ENCODE results near the gene TAP1. TPM values are rescaled to one million over a fixed set of nuclear protein-coding genes. Genes with fewer than 3 reads are reported as not detected.

The TAP1 gene
- polyA plus RNA-seq, 2 of the 4 experiments (the other 2 are of a cell fraction): 19.0 to 21.2 TPM

DNA sequence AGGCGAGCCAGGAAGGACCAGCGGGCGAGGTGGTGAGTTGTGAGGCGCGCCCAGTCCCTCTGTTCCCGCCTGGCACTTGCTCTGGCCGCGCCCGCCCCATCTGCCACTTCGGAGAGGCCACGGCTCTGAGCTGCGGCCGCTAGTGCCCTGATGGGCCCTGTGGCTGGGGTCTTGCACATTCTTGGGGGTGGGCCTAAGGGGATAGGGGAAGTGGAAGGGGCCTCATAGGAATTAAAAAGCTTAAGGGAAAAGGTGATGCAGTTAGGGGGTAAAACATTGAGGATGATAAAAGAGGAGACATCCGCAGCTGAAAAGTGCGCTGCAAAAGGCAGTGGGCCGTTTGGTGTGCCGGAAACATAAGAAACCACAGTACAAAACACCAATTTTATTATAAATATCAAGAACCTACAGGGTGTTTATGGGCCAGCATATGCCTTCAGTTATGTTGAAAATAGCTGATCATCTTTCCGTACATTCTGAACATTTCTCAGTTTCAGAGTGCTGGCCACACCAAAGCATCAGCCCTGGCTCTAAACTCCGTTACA, 8.6 kb downstream of the TAP1 start:
- ATAC-seq (no peak), DNase-seq (ENCODE audit: low read depth in 1 of 2, low spot score in 1 of 2) (no peak), FAIRE-seq (no peak)
- WGBS (ENCODE audit: missing lambda C conversion rate): 91% methylated on average over 8 of the region's 19 CpGs
- Histone ChIP-seq H3K4me1 (0 out of 3 replicates have a peak, but pooled peaks cover 5% of the 10 kb centered on the region), H3K27ac (no peak overlapping the region; a peak in 1 of 6 replicates), H3K4me2 (peak overlapping the region; percentile 82), H3K4me3 (no peak overlapping the region), H3K9me3 (no peaks in the 10 kb centered on the region)
- ChIA-PET CTCF (interaction anchor here (0.6 to 10.9 kb wide), 6 partner anchors 12 to 140 kb away, joined by 3 to 253 read pairs (median 6); partner anchors contain the start of genes PSMB9 and TAP1), POLR2A (interaction anchor here (0.7 to 2.5 kb wide), 2 partner anchors 9 to 23 kb away, joined by 3 to 16 read pairs; partner anchors contain the start of genes PSMB9 and TAP1)
- TF ChIP-seq SREBF2 (IDR thresholded peaks at IDR 0.05): no peak
- no peak for TF ChIP-seq HMGXB4 (CRISPR knock-in tag; IDR thresholded peaks at IDR 0.05; ENCODE audit: borderline replicate concordance)
- TF ChIP-seq HDAC2 (IDR thresholded peaks at IDR 0.05): no peak
- TF ChIP-seq, protein P1, sequence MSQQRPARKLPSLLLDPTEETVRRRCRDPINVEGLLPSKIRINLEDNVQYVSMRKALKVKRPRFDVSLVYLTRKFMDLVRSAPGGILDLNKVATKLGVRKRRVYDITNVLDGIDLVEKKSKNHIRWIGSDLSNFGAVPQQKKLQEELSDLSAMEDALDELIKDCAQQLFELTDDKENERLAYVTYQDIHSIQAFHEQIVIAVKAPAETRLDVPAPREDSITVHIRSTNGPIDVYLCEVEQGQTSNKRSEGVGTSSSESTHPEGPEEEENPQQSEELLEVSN (IDR thresholded peaks at IDR 0.05; ENCODE audit: borderline replicate concordance, low read depth): no peak
- TF ChIP-seq ELK1 (IDR thresholded peaks at IDR 0.05; ENCODE audit: low read depth, low read length): no peak
- TF ChIP-seq JUN (IDR thresholded peaks at IDR 0.05): no peak
- no peak for TF ChIP-seq KDM1A (IDR thresholded peaks at IDR 0.05; ENCODE audit: low read depth)
- TF ChIP-seq EHF (CRISPR knock-in tag; IDR thresholded peaks at IDR 0.05): no peak
- no peak for TF ChIP-seq PHF8 (IDR thresholded peaks at IDR 0.05; ENCODE audit: borderline replicate concordance, low read depth)
- TF ChIP-seq, protein P2, sequence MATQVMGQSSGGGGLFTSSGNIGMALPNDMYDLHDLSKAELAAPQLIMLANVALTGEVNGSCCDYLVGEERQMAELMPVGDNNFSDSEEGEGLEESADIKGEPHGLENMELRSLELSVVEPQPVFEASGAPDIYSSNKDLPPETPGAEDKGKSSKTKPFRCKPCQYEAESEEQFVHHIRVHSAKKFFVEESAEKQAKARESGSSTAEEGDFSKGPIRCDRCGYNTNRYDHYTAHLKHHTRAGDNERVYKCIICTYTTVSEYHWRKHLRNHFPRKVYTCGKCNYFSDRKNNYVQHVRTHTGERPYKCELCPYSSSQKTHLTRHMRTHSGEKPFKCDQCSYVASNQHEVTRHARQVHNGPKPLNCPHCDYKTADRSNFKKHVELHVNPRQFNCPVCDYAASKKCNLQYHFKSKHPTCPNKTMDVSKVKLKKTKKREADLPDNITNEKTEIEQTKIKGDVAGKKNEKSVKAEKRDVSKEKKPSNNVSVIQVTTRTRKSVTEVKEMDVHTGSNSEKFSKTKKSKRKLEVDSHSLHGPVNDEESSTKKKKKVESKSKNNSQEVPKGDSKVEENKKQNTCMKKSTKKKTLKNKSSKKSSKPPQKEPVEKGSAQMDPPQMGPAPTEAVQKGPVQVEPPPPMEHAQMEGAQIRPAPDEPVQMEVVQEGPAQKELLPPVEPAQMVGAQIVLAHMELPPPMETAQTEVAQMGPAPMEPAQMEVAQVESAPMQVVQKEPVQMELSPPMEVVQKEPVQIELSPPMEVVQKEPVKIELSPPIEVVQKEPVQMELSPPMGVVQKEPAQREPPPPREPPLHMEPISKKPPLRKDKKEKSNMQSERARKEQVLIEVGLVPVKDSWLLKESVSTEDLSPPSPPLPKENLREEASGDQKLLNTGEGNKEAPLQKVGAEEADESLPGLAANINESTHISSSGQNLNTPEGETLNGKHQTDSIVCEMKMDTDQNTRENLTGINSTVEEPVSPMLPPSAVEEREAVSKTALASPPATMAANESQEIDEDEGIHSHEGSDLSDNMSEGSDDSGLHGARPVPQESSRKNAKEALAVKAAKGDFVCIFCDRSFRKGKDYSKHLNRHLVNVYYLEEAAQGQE (IDR thresholded peaks at IDR 0.05): no peak

DNA sequence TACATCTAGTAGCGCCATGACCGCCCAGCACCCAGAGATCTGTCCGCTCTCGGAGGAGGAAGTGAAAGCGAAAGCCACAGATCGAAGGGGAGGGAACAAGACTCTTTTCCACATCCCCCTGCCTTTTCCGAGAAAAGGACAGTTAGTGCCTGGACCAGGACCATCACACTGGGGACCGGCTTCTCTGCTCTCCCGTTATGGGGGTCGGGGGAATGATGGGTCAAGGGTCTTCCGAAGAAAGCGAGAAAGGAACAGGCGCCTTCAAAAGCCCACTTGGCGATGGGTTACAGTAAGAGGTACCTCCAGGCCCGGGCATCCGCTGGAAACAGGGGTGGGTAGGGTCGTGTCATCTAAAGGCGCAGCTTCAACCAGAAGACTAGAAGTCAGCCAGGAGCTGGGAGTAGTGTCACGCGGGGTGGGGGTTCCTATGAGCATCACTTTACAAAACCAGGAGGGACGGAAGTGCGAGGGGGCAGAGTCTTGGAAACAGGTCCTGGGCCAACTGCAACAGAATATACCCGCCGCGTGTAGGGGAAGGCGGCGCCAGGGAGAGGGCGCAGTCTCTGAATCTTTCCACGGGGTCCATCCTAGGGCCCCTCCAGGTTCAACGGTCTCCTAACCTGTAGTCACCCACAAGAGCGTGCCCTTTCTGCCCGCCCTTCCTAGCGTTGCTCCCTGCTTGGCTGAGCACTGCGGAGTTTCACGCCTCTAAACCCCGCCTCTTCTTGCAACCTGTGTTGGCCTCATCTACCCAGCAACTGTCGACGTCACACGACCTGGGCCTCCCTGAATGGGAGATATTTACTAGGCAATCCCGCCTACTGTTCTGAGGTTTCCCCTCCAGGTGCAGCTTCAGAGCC, 9.3 kb downstream of the TAP1 start, which contains the start of gene PSMB8:
PSMB8 (minus strand) TSS at position 69 of the 860 bp plus-strand sequence; CDS start at position 18, 51 bp downstream.
- Histone ChIP-seq H3K9me3 (no peaks in the 10 kb centered on the region), H3K4me2 (peak within 1 kb of the TSS; percentile 82), H3K4me1 (0 out of 3 replicates have a peak, but pooled peaks cover 5% of the 10 kb centered on the region), H3K4me3 (peak within 1 kb of the TSS; percentile 55), H3K27ac (peak within 1 kb of the TSS; percentile 75 to 90)
- ChIA-PET CTCF (interaction anchor here (0.9 to 10.9 kb wide), 4 partner anchors 13 to 140 kb away, joined by 3 to 253 read pairs (median 116); partner anchors contain the start of genes PSMB9 and TAP1), POLR2A (interaction anchor here (0.7 to 2.5 kb wide), 2 partner anchors 10 to 24 kb away, joined by 3 to 16 read pairs; partner anchors contain the start of genes PSMB9 and TAP1)
- no peak for FAIRE-seq
- DNase-seq (ENCODE audit: low read depth in 1 of 2, low spot score in 1 of 2): peak; percentile 86 to 87
- 3% methylated on average over 24 of the region's 40 CpGs for WGBS (ENCODE audit: missing lambda C conversion rate)
- TF ChIP-seq RFX5 (IDR thresholded peaks at IDR 0.05): peak; percentile 99
- TF ChIP-seq, protein P3, sequence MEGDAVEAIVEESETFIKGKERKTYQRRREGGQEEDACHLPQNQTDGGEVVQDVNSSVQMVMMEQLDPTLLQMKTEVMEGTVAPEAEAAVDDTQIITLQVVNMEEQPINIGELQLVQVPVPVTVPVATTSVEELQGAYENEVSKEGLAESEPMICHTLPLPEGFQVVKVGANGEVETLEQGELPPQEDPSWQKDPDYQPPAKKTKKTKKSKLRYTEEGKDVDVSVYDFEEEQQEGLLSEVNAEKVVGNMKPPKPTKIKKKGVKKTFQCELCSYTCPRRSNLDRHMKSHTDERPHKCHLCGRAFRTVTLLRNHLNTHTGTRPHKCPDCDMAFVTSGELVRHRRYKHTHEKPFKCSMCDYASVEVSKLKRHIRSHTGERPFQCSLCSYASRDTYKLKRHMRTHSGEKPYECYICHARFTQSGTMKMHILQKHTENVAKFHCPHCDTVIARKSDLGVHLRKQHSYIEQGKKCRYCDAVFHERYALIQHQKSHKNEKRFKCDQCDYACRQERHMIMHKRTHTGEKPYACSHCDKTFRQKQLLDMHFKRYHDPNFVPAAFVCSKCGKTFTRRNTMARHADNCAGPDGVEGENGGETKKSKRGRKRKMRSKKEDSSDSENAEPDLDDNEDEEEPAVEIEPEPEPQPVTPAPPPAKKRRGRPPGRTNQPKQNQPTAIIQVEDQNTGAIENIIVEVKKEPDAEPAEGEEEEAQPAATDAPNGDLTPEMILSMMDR (IDR thresholded peaks at IDR 0.05): no peak
- no peak for TF ChIP-seq TP53 (CRISPR knock-in tag; IDR thresholded peaks at IDR 0.05)
- no peak for TF ChIP-seq ZC3H11A (IDR thresholded peaks at IDR 0.05)
- TF ChIP-seq CHD2 (IDR thresholded peaks at IDR 0.05; ENCODE audit: low read length, partially characterized antibody): no peak
- TF ChIP-seq ZSCAN20 (CRISPR knock-in tag; IDR thresholded peaks at IDR 0.05): no peak
- no peak for TF ChIP-seq HOXA7 (CRISPR knock-in tag; IDR thresholded peaks at IDR 0.05)
- no peak for TF ChIP-seq SMC3 (IDR thresholded peaks at IDR 0.05)
- no peak for TF ChIP-seq HEYL (CRISPR knock-in tag; IDR thresholded peaks at IDR 0.05)
- ATAC-seq: peak; percentile 96 to 99

Data from A549 (cell line).